ENCODE results near the gene PMP22. TPM values are rescaled to one million over a fixed set of nuclear protein-coding genes. Genes with fewer than 3 reads are reported as not detected.

Gene PMP22
- total RNA-seq, 3 donors from 2014 or later (not counting 1 experiment from before 2014, with no cell fraction given) = 5.7 TPM; not detected in 2

- Mint-ChIP-seq H3K27me3 (ENCODE audit: low read depth in 2 of 2) (peaks cover 5 to 17% of the 10 kb centered on the region in 2 donors), H3K4me3 (no peak overlapping the region), H3K36me3 (no peaks in the 10 kb centered on the region), H3K4me1 (no peaks in the 10 kb centered on the region), H3K9me3 (no peaks in the 10 kb centered on the region), H3K27ac (no peak overlapping the region)
- no peak for ATAC-seq
- Histone ChIP-seq H3K9me3 (ENCODE audit: control insufficient read depth, insufficient read depth, low read length) (no peaks in the 10 kb centered on the region), H3K27ac (ENCODE audit: low read length) (no peak overlapping the region), H3K4me1 (ENCODE audit: control insufficient read depth, insufficient read depth, low read length) (no peaks in the 10 kb centered on the region), H3K36me3 (ENCODE audit: control insufficient read depth, insufficient read depth, low read length) (no peaks in the 10 kb centered on the region), H3K27me3 (ENCODE audit: control insufficient read depth, insufficient read depth, low read length) (no peaks in the 10 kb centered on the region), H3K4me3 (ENCODE audit: low read length) (no peak overlapping the region)
- intact Hi-C loops (cut with micrococcal nuclease) = no loop called here
- no peak for TF ChIP-seq CTCF (IDR thresholded peaks at IDR 0.05)
- no peak for DNase-seq
- 89% methylated on average over 6 of the region's 6 CpGs for WGBS (ENCODE audit: insufficient coverage)
Measured at GRCh38 chr17:15301845-15302244, 36.7 kb upstream of the PMP22 start.

GRCh38 chr17:15298176-15298575 is 33.0 kb upstream of the PMP22 start:
- Mint-ChIP-seq H3K4me1 (no peaks in the 10 kb centered on the region), H3K36me3 (no peaks in the 10 kb centered on the region), H3K27me3 (ENCODE audit: low read depth in 2 of 2) (peaks cover 13 to 15% of the 10 kb centered on the region in 2 donors), H3K27ac (no peak overlapping the region), H3K9me3 (no peaks in the 10 kb centered on the region), H3K4me3 (no peak overlapping the region)
- no peak for TF ChIP-seq CTCF (IDR thresholded peaks at IDR 0.05)
- H3K9me3 ChIP-seq (ENCODE audit: control insufficient read depth, insufficient read depth, low read length) = no peaks in the 10 kb centered on the region
- ATAC-seq = no peak
- no peak overlapping the region for H3K4me3 ChIP-seq (ENCODE audit: low read length)
- intact Hi-C loops (cut with micrococcal nuclease) = no loop called here
- no peaks in the 10 kb centered on the region for H3K36me3 ChIP-seq (ENCODE audit: control insufficient read depth, insufficient read depth, low read length)
- DNase-seq = no peak
- H3K4me1 ChIP-seq (ENCODE audit: control insufficient read depth, insufficient read depth, low read length) = no peaks in the 10 kb centered on the region
- no peak overlapping the region for H3K27ac ChIP-seq (ENCODE audit: low read length)
- WGBS (ENCODE audit: insufficient coverage) = 85% methylated on average over 5 of the region's 5 CpGs
- H3K27me3 ChIP-seq (ENCODE audit: control insufficient read depth, insufficient read depth, low read length) = no peaks in the 10 kb centered on the region

- no peaks in the 10 kb centered on the region for H3K9me3 Mint-ChIP-seq
- H3K4me3 Mint-ChIP-seq = no peak overlapping the region
- Histone ChIP-seq H3K4me1 (ENCODE audit: control insufficient read depth, insufficient read depth, low read length) (no peaks in the 10 kb centered on the region), H3K27me3 (ENCODE audit: control insufficient read depth, insufficient read depth, low read length) (no peaks in the 10 kb centered on the region), H3K4me3 (ENCODE audit: low read length) (no peak overlapping the region), H3K9me3 (ENCODE audit: control insufficient read depth, insufficient read depth, low read length) (no peaks in the 10 kb centered on the region), H3K27ac (ENCODE audit: low read length) (no peak overlapping the region), H3K36me3 (ENCODE audit: control insufficient read depth, insufficient read depth, low read length) (no peaks in the 10 kb centered on the region)
- intact Hi-C loops (cut with micrococcal nuclease) = no loop called here
- H3K4me1 Mint-ChIP-seq = no peaks in the 10 kb centered on the region
- WGBS (ENCODE audit: insufficient coverage) = 68% methylated on average over 3 of the region's 3 CpGs
- no peak for ATAC-seq
- H3K27me3 Mint-ChIP-seq (ENCODE audit: low read depth in 2 of 2) = peaks cover 15 to 35% of the 10 kb centered on the region in 2 donors
- no peak overlapping the region for H3K27ac Mint-ChIP-seq
- H3K36me3 Mint-ChIP-seq = no peaks in the 10 kb centered on the region
- no peak for DNase-seq
- no peak for TF ChIP-seq CTCF (IDR thresholded peaks at IDR 0.05)
Measured at GRCh38 chr17:15293558-15293957, 28.4 kb upstream of the PMP22 start.

- no peaks in the 10 kb centered on the region for H3K4me1 ChIP-seq (ENCODE audit: control insufficient read depth, insufficient read depth, low read length)
- H3K36me3 ChIP-seq (ENCODE audit: control insufficient read depth, insufficient read depth, low read length) = no peaks in the 10 kb centered on the region
- Mint-ChIP-seq H3K4me3 (no peak overlapping the region), H3K27ac (no peak overlapping the region), H3K27me3 (ENCODE audit: low read depth in 2 of 2) (peaks cover 26 to 48% of the 10 kb centered on the region in 2 donors), H3K36me3 (no peaks in the 10 kb centered on the region), H3K9me3 (no peaks in the 10 kb centered on the region), H3K4me1 (no peaks in the 10 kb centered on the region)
- ATAC-seq (no peak), DNase-seq (no peak)
- TF ChIP-seq CTCF (IDR thresholded peaks at IDR 0.05) = no peak
- H3K4me3 ChIP-seq (ENCODE audit: low read length) = no peak overlapping the region
- WGBS (ENCODE audit: insufficient coverage) = 88% methylated on average over 8 of the region's 8 CpGs
- H3K27ac ChIP-seq (ENCODE audit: low read length) = no peak overlapping the region
- intact Hi-C loops (cut with micrococcal nuclease) = no loop called here
- H3K9me3 ChIP-seq (ENCODE audit: control insufficient read depth, insufficient read depth, low read length) = no peaks in the 10 kb centered on the region
- H3K27me3 ChIP-seq (ENCODE audit: control insufficient read depth, insufficient read depth, low read length) = no peaks in the 10 kb centered on the region
Measured at GRCh38 chr17:15291674-15292361, 26.7 kb upstream of the PMP22 start.
